ENCODE data around the gene SLC9A6.
A peak's percentile ranks its signal among the peaks of the same experiment; 100 is the strongest.

The SLC9A6 gene

GRCh38 chrX:136019226-136019625, 34.0 kb downstream of the SLC9A6 start:
- H3K36me3 ChIP-seq (ENCODE audit: control insufficient read depth, insufficient read depth, low read length) = no peaks in the 10 kb centered on the region
- no peak for DNase-seq (ENCODE audit: extremely low read depth, insufficient read length)
- no peaks in the 10 kb centered on the region for H3K27me3 ChIP-seq (replicated peaks; ENCODE audit: control insufficient read depth, insufficient read depth, low read length)
- TF ChIP-seq, protein P1, sequence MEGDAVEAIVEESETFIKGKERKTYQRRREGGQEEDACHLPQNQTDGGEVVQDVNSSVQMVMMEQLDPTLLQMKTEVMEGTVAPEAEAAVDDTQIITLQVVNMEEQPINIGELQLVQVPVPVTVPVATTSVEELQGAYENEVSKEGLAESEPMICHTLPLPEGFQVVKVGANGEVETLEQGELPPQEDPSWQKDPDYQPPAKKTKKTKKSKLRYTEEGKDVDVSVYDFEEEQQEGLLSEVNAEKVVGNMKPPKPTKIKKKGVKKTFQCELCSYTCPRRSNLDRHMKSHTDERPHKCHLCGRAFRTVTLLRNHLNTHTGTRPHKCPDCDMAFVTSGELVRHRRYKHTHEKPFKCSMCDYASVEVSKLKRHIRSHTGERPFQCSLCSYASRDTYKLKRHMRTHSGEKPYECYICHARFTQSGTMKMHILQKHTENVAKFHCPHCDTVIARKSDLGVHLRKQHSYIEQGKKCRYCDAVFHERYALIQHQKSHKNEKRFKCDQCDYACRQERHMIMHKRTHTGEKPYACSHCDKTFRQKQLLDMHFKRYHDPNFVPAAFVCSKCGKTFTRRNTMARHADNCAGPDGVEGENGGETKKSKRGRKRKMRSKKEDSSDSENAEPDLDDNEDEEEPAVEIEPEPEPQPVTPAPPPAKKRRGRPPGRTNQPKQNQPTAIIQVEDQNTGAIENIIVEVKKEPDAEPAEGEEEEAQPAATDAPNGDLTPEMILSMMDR (IDR thresholded peaks at IDR 0.05; ENCODE audit: insufficient read depth, low read length, poor library complexity, severe bottlenecking) = no peak
- H3K4me3 ChIP-seq (replicated peaks; ENCODE audit: low read depth, low read length) = no peak overlapping the region

GRCh38 chrX:136021160-136021559, 35.9 kb downstream of the SLC9A6 start:
- DNase-seq (ENCODE audit: extremely low read depth, insufficient read length) = peak; percentile 28
- H3K4me3 ChIP-seq (replicated peaks; ENCODE audit: low read depth, low read length) = no peak overlapping the region
- TF ChIP-seq, protein P1 (IDR thresholded peaks at IDR 0.05; ENCODE audit: insufficient read depth, low read length, poor library complexity, severe bottlenecking) = no peak
- H3K36me3 ChIP-seq (ENCODE audit: control insufficient read depth, insufficient read depth, low read length) = no peaks in the 10 kb centered on the region
- no peaks in the 10 kb centered on the region for H3K27me3 ChIP-seq (replicated peaks; ENCODE audit: control insufficient read depth, insufficient read depth, low read length)

DNA sequence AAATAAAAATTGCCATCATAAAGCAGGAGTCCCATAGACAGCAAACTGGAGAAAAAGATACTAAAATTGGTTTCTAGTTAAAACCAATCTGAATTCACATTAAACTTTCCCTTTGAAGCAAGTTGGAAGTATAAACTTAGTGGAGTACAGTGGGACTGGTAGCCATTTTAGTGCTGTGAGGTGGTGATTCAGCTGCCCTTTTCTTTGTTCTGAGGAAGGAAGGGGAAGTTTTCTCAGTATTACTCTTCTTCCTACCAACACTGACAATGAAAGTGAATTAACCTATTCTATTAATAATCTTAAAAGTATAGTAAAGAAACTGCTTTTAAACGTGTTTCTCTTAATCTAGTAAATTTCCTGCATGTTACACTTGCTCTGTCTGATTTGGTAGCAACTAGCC, 36.7 kb downstream of the SLC9A6 start:
- no peaks in the 10 kb centered on the region for H3K27me3 ChIP-seq (replicated peaks; ENCODE audit: control insufficient read depth, insufficient read depth, low read length)
- H3K4me3 ChIP-seq (replicated peaks; ENCODE audit: low read depth, low read length) = no peak overlapping the region
- TF ChIP-seq, protein P1 (IDR thresholded peaks at IDR 0.05; ENCODE audit: insufficient read depth, low read length, poor library complexity, severe bottlenecking) = no peak
- H3K36me3 ChIP-seq (ENCODE audit: control insufficient read depth, insufficient read depth, low read length) = no peaks in the 10 kb centered on the region
- peak; percentile 6 for DNase-seq (ENCODE audit: extremely low read depth, insufficient read length)

DNA sequence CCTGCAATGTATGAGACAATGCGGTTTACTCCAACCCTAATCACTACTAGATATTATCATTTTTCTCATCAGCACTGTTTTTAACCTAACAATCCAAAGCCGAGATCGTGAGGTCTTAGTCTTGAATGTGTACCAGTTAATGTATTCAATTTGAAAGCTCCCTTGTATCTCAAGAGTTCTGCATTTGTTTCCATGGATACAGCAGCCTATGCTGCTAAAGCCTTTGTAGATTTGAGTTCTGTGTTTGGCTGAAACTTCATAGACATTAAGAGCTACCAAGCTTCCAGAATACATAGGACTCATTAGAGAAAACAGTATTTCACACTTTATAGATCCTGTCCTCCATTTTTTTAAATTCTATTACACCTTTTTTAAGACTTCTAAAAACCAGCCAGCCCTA, 39.9 kb downstream of the SLC9A6 start:
- Histone ChIP-seq H3K27me3 (replicated peaks; ENCODE audit: control insufficient read depth, insufficient read depth, low read length) (no peaks in the 10 kb centered on the region), H3K4me3 (replicated peaks; ENCODE audit: low read depth, low read length) (no peak overlapping the region), H3K36me3 (ENCODE audit: control insufficient read depth, insufficient read depth, low read length) (no peaks in the 10 kb centered on the region)
- no peak for DNase-seq (ENCODE audit: extremely low read depth, insufficient read length)
- TF ChIP-seq, protein P1 (IDR thresholded peaks at IDR 0.05; ENCODE audit: insufficient read depth, low read length, poor library complexity, severe bottlenecking) = no peak

GRCh38 chrX:136028383-136028984, 43.2 kb downstream of the SLC9A6 start:
- TF ChIP-seq, protein P1 (IDR thresholded peaks at IDR 0.05; ENCODE audit: insufficient read depth, low read length, poor library complexity, severe bottlenecking) = peak; percentile 49
- DNase-seq (ENCODE audit: extremely low read depth, insufficient read length) = peak; percentile 1

DNA sequence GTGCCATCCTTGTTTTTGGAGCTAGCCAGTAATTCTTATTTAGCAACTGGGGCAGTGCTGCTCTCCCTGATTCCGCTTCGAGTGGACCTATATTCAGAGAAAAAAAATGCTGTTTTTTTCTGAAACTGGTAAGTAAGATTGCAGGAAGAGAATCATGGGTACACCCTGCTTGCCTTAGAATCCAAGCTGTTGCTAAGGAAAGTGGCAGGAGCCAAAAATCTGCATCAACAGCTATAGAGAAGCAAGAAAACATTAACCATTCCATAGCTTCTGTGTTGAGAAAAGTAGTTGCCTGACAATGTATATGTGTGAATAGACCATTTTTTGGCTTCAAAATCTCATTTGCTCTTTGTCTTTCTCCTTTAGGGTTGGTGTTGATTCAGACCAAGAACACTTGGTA, 44.5 kb downstream of the SLC9A6 start:
- H3K36me3 ChIP-seq (ENCODE audit: control insufficient read depth, insufficient read depth, low read length) = no peaks in the 10 kb centered on the region
- TF ChIP-seq, protein P1 (IDR thresholded peaks at IDR 0.05; ENCODE audit: insufficient read depth, low read length, poor library complexity, severe bottlenecking) = no peak
- no peaks in the 10 kb centered on the region for H3K27me3 ChIP-seq (replicated peaks; ENCODE audit: control insufficient read depth, insufficient read depth, low read length)
- DNase-seq (ENCODE audit: extremely low read depth, insufficient read length) = no peak
- H3K4me3 ChIP-seq (replicated peaks; ENCODE audit: low read depth, low read length) = no peak overlapping the region

More at GRCh38 chrX:136028383-136028984, 43.2 kb downstream of the SLC9A6 start:
- no peaks in the 10 kb centered on the region for H3K36me3 ChIP-seq (ENCODE audit: control insufficient read depth, insufficient read depth, low read length)
- no peak overlapping the region for H3K4me3 ChIP-seq (replicated peaks; ENCODE audit: low read depth, low read length)
- H3K27me3 ChIP-seq (replicated peaks; ENCODE audit: control insufficient read depth, insufficient read depth, low read length) = no peaks in the 10 kb centered on the region
